ENCODE results near the gene TMEM131. TPM values are rescaled to one million over a fixed set of nuclear protein-coding genes. Genes with fewer than 3 reads are reported as not detected.
"Not testable (repeated sequence)": the region's sequence is repeated elsewhere in the genome, so short reads cannot be mapped to it uniquely, and the experiment has no call there.

The TMEM131 gene
- total and polyA plus RNA-seq, 4 donors: 25.3 to 39.4 (median 38.1) TPM

GRCh38 chr2:97844311-97844859 lies 151.4 kb downstream of the TMEM131 start:
- DNase-seq (ENCODE audit: low read depth in 4 of 6, low spot score in 6 of 6): peak in 2 of 6 donors; percentile 65 to 78
- no peaks in the 10 kb centered on the region for H3K36me3 ChIP-seq (ENCODE audit: control insufficient read depth, insufficient read depth, low read length)
- no peaks in the 10 kb centered on the region for H3K4me1 ChIP-seq (ENCODE audit: control insufficient read depth, insufficient read depth, low read length)
- no peak overlapping the region for H3K4me3 ChIP-seq (ENCODE audit: low read depth, low read length)
- no peaks in the 10 kb centered on the region for H3K9me3 ChIP-seq (ENCODE audit: control insufficient read depth, insufficient read depth, low read length)
- WGBS (ENCODE audit: insufficient coverage): no CpG with 5 or more reads among the region's 2 CpGs
- H3K27ac ChIP-seq (ENCODE audit: low read depth, low read length): no peak overlapping the region
- no peaks in the 10 kb centered on the region for H3K27me3 ChIP-seq (ENCODE audit: control insufficient read depth, insufficient read depth, low read length)

GRCh38 chr2:97840198-97840597 lies 155.6 kb downstream of the TMEM131 start:
- H3K9me3 ChIP-seq (ENCODE audit: control insufficient read depth, insufficient read depth, low read length): no peaks in the 10 kb centered on the region
- H3K27me3 ChIP-seq (ENCODE audit: control insufficient read depth, insufficient read depth, low read length): no peaks in the 10 kb centered on the region
- H3K4me1 ChIP-seq (ENCODE audit: control insufficient read depth, insufficient read depth, low read length): no peaks in the 10 kb centered on the region
- 89% methylated on average over 5 of the region's 6 CpGs for WGBS (ENCODE audit: insufficient coverage)
- H3K4me3 ChIP-seq (ENCODE audit: low read depth, low read length): no peak overlapping the region
- H3K36me3 ChIP-seq (ENCODE audit: control insufficient read depth, insufficient read depth, low read length): peaks cover 4% of the 10 kb centered on the region
- DNase-seq (ENCODE audit: low read depth in 4 of 6, low spot score in 6 of 6): no peak
- H3K27ac ChIP-seq (ENCODE audit: low read depth, low read length): no peak overlapping the region

GRCh38 chr2:97834610-97835009 lies 161.1 kb downstream of the TMEM131 start:
- Histone ChIP-seq H3K4me3 (ENCODE audit: low read depth, low read length) (no peak overlapping the region), H3K36me3 (ENCODE audit: control insufficient read depth, insufficient read depth, low read length) (peaks cover 6% of the 10 kb centered on the region), H3K9me3 (ENCODE audit: control insufficient read depth, insufficient read depth, low read length) (no peaks in the 10 kb centered on the region), H3K27me3 (ENCODE audit: control insufficient read depth, insufficient read depth, low read length) (no peaks in the 10 kb centered on the region), H3K4me1 (ENCODE audit: control insufficient read depth, insufficient read depth, low read length) (no peaks in the 10 kb centered on the region), H3K27ac (ENCODE audit: low read depth, low read length) (no peak overlapping the region)
- DNase-seq (ENCODE audit: low read depth in 4 of 6, low spot score in 6 of 6): no peak
- WGBS (ENCODE audit: insufficient coverage): no CpG with 5 or more reads among the region's 1 CpG

GRCh38 chr2:97831121-97831520 lies 164.6 kb downstream of the TMEM131 start:
- Histone ChIP-seq H3K4me1 (ENCODE audit: control insufficient read depth, insufficient read depth, low read length) (no peaks in the 10 kb centered on the region), H3K36me3 (ENCODE audit: control insufficient read depth, insufficient read depth, low read length) (peaks cover 5% of the 10 kb centered on the region), H3K27ac (ENCODE audit: low read depth, low read length) (no peak overlapping the region), H3K27me3 (ENCODE audit: control insufficient read depth, insufficient read depth, low read length) (no peaks in the 10 kb centered on the region), H3K9me3 (ENCODE audit: control insufficient read depth, insufficient read depth, low read length) (no peaks in the 10 kb centered on the region), H3K4me3 (ENCODE audit: low read depth, low read length) (no peak overlapping the region)
- WGBS (ENCODE audit: insufficient coverage): no CpG with 5 or more reads among the region's 2 CpGs
- DNase-seq (ENCODE audit: low read depth in 4 of 6, low spot score in 6 of 6): no peak

- not testable (repeated sequence) for H3K27ac ChIP-seq (ENCODE audit: low read depth, low read length); H3K9me3 ChIP-seq (ENCODE audit: control insufficient read depth, insufficient read depth, low read length); H3K4me3 ChIP-seq (ENCODE audit: low read depth, low read length); H3K36me3 ChIP-seq (ENCODE audit: control insufficient read depth, insufficient read depth, low read length); DNase-seq (ENCODE audit: low read depth in 4 of 6, low spot score in 6 of 6); H3K27me3 ChIP-seq (ENCODE audit: control insufficient read depth, insufficient read depth, low read length); H3K4me1 ChIP-seq (ENCODE audit: control insufficient read depth, insufficient read depth, low read length)
- 96% methylated on average over 9 of the region's 10 CpGs for WGBS (ENCODE audit: insufficient coverage)
These were observed 166.5 kb downstream of the TMEM131 start for GRCh38 chr2:97829255-97829654.

- not testable (repeated sequence) for H3K27ac ChIP-seq (ENCODE audit: low read depth, low read length); DNase-seq (ENCODE audit: low read depth in 4 of 6, low spot score in 6 of 6); H3K27me3 ChIP-seq (ENCODE audit: control insufficient read depth, insufficient read depth, low read length); H3K36me3 ChIP-seq (ENCODE audit: control insufficient read depth, insufficient read depth, low read length); H3K4me1 ChIP-seq (ENCODE audit: control insufficient read depth, insufficient read depth, low read length); H3K4me3 ChIP-seq (ENCODE audit: low read depth, low read length); H3K9me3 ChIP-seq (ENCODE audit: control insufficient read depth, insufficient read depth, low read length)
- 95% methylated on average over 14 of the region's 19 CpGs for WGBS (ENCODE audit: insufficient coverage)
These were observed 168.7 kb downstream of the TMEM131 start for GRCh38 chr2:97827013-97827412.

DNA sequence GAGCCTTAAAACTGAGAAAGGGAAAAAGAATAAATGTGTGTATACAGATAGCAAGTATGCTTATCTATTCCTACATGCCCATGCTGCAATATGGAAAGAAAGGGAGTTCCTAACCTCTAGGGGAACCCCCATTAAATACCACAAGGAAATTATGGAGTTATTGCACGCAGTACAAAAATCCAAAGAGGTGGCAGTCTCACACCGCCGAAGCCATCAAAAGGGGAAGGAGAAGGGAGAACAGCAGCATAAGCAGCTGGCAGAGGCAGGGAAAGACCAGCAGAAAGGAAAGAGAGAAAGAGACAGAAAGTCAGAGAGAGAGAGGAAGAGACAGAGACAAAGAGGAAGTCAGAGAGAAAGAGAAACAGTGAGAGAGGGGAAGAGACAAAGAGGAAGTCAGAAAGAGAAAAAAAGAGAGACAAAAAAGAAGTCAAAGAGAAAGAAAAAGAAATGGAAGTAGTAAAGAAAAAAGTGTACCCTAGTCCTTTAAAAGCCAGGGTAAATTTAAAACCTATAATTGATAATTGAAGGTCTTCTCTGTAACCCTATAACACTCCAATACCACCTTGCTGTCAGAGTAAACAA lies 169.4 kb downstream of the TMEM131 start:
- not testable (repeated sequence) for H3K4me1 ChIP-seq (ENCODE audit: control insufficient read depth, insufficient read depth, low read length); H3K27me3 ChIP-seq (ENCODE audit: control insufficient read depth, insufficient read depth, low read length); H3K9me3 ChIP-seq (ENCODE audit: control insufficient read depth, insufficient read depth, low read length); H3K36me3 ChIP-seq (ENCODE audit: control insufficient read depth, insufficient read depth, low read length); H3K4me3 ChIP-seq (ENCODE audit: low read depth, low read length); DNase-seq (ENCODE audit: low read depth in 4 of 6, low spot score in 6 of 6); H3K27ac ChIP-seq (ENCODE audit: low read depth, low read length)
- 95% methylated on average over 3 of the region's 3 CpGs for WGBS (ENCODE audit: insufficient coverage)

GRCh38 chr2:97824011-97824410 lies 171.7 kb downstream of the TMEM131 start:
- not testable (repeated sequence) for H3K27me3 ChIP-seq (ENCODE audit: control insufficient read depth, insufficient read depth, low read length); H3K27ac ChIP-seq (ENCODE audit: low read depth, low read length); H3K4me1 ChIP-seq (ENCODE audit: control insufficient read depth, insufficient read depth, low read length); H3K36me3 ChIP-seq (ENCODE audit: control insufficient read depth, insufficient read depth, low read length); DNase-seq (ENCODE audit: low read depth in 4 of 6, low spot score in 6 of 6); H3K9me3 ChIP-seq (ENCODE audit: control insufficient read depth, insufficient read depth, low read length); H3K4me3 ChIP-seq (ENCODE audit: low read depth, low read length)
- 89% methylated on average over 2 of the region's 2 CpGs for WGBS (ENCODE audit: insufficient coverage)

GRCh38 chr2:97821862-97822261 lies 173.9 kb downstream of the TMEM131 start:
- not testable (repeated sequence) for H3K9me3 ChIP-seq (ENCODE audit: control insufficient read depth, insufficient read depth, low read length); H3K36me3 ChIP-seq (ENCODE audit: control insufficient read depth, insufficient read depth, low read length); H3K4me3 ChIP-seq (ENCODE audit: low read depth, low read length); DNase-seq (ENCODE audit: low read depth in 4 of 6, low spot score in 6 of 6); H3K27ac ChIP-seq (ENCODE audit: low read depth, low read length); H3K4me1 ChIP-seq (ENCODE audit: control insufficient read depth, insufficient read depth, low read length); H3K27me3 ChIP-seq (ENCODE audit: control insufficient read depth, insufficient read depth, low read length)
- 96% methylated on average over 5 of the region's 6 CpGs for WGBS (ENCODE audit: insufficient coverage)

GRCh38 chr2:97819754-97820153 lies 176.0 kb downstream of the TMEM131 start:
- Histone ChIP-seq H3K36me3 (ENCODE audit: control insufficient read depth, insufficient read depth, low read length) (no peaks in the 10 kb centered on the region), H3K9me3 (ENCODE audit: control insufficient read depth, insufficient read depth, low read length) (no peaks in the 10 kb centered on the region), H3K27ac (ENCODE audit: low read depth, low read length) (no peak overlapping the region), H3K4me1 (ENCODE audit: control insufficient read depth, insufficient read depth, low read length) (no peaks in the 10 kb centered on the region), H3K27me3 (ENCODE audit: control insufficient read depth, insufficient read depth, low read length) (no peaks in the 10 kb centered on the region), H3K4me3 (ENCODE audit: low read depth, low read length) (no peak overlapping the region)
- no peak for DNase-seq (ENCODE audit: low read depth in 4 of 6, low spot score in 6 of 6)
- 87% methylated on average over 3 of the region's 6 CpGs for WGBS (ENCODE audit: insufficient coverage)

Measured in spinal cord (tissue), 10 donors.